ENCODE data around the gene DSC1. TPM values are rescaled to one million over a fixed set of nuclear protein-coding genes. Genes with fewer than 3 reads are reported as not detected.

Gene DSC1
- total and polyA plus RNA-seq, 7 donors, result 0.09 TPM; not detected in 6

GRCh38 chr18:31203794-31204148 is 41.1 kb upstream of the DSC1 start:
- Histone ChIP-seq H3K36me3 (no peaks in the 10 kb centered on the region), H3K27ac (no peak overlapping the region), H3K4me3 (no peak overlapping the region), H3K27me3 (no peaks in the 10 kb centered on the region), H3K9me3 (no peaks in the 10 kb centered on the region), H3K4me1 (no peaks in the 10 kb centered on the region)
- intact Hi-C loops (cut with DNase I), result no loop called here
- no peak for TF ChIP-seq EP300 (IDR thresholded peaks at IDR 0.05)
- no peak for TF ChIP-seq POLR2AphosphoS5 (IDR thresholded peaks at IDR 0.05)
- no peak for TF ChIP-seq POLR2A (IDR thresholded peaks at IDR 0.05)
- TF ChIP-seq CTCF (IDR thresholded peaks at IDR 0.05), result no peak
- DNase-seq, result no peak
- 20 to 54% methylated on average over 5 of the region's 5 CpGs for WGBS, 2 donors

- Histone ChIP-seq H3K4me1 (no peaks in the 10 kb centered on the region), H3K4me3 (no peak overlapping the region), H3K9me3 (no peaks in the 10 kb centered on the region), H3K27me3 (no peaks in the 10 kb centered on the region), H3K27ac (no peak overlapping the region), H3K36me3 (no peaks in the 10 kb centered on the region)
- 13 to 37% methylated on average over 9 of the region's 9 CpGs for WGBS, 2 donors
- intact Hi-C loops (cut with DNase I), result no loop called here
- no peak for DNase-seq
- TF ChIP-seq CTCF (IDR thresholded peaks at IDR 0.05), result no peak
- TF ChIP-seq POLR2AphosphoS5 (IDR thresholded peaks at IDR 0.05), result no peak
- no peak for TF ChIP-seq POLR2A (IDR thresholded peaks at IDR 0.05)
- TF ChIP-seq EP300 (IDR thresholded peaks at IDR 0.05), result no peak
Measured at GRCh38 chr18:31203096-31203793, 40.6 kb upstream of the DSC1 start.

- H3K4me1 ChIP-seq, result no peaks in the 10 kb centered on the region
- no peaks in the 10 kb centered on the region for H3K27me3 ChIP-seq
- intact Hi-C loops (cut with DNase I), result no loop called here
- no peaks in the 10 kb centered on the region for H3K36me3 ChIP-seq
- no peak for DNase-seq
- no peaks in the 10 kb centered on the region for H3K9me3 ChIP-seq
- no peak overlapping the region for H3K4me3 ChIP-seq
- 35 to 62% methylated on average over 5 of the region's 5 CpGs for WGBS, 2 donors
- no peak for TF ChIP-seq CTCF (IDR thresholded peaks at IDR 0.05)
- no peak for TF ChIP-seq EP300 (IDR thresholded peaks at IDR 0.05)
- no peak for TF ChIP-seq POLR2AphosphoS5 (IDR thresholded peaks at IDR 0.05)
- TF ChIP-seq POLR2A (IDR thresholded peaks at IDR 0.05), result no peak
- no peak overlapping the region for H3K27ac ChIP-seq
Measured at GRCh38 chr18:31199190-31199769, 36.6 kb upstream of the DSC1 start.

- Histone ChIP-seq H3K4me3 (no peak overlapping the region), H3K27me3 (no peaks in the 10 kb centered on the region), H3K36me3 (no peaks in the 10 kb centered on the region), H3K27ac (no peak overlapping the region), H3K4me1 (no peaks in the 10 kb centered on the region), H3K9me3 (no peaks in the 10 kb centered on the region)
- TF ChIP-seq CTCF (IDR thresholded peaks at IDR 0.05) (no peak), POLR2AphosphoS5 (IDR thresholded peaks at IDR 0.05) (no peak), POLR2A (IDR thresholded peaks at IDR 0.05) (no peak), EP300 (IDR thresholded peaks at IDR 0.05) (no peak)
- intact Hi-C loops (cut with DNase I), result no loop called here
- DNase-seq, result no peak
- WGBS, 2 donors, result 14 to 32% methylated on average over 2 of the region's 2 CpGs
Measured at GRCh38 chr18:31197676-31198075, 35.0 kb upstream of the DSC1 start.
